Esophagus muscularis mucosa (tissue), 4 donors: ENCODE measurements around the gene SDF4. TPM values are rescaled to one million over a fixed set of nuclear protein-coding genes. Genes with fewer than 3 reads are reported as not detected.

ENCODE experiments used
- DNase-seq: peaks from one replicate; pipeline ENCODE4 v3.0.0-alpha.2; 2017; ENCODE audit errors: extremely low spot score
- H3K27ac ChIP-seq, 4 donors: fragments of 200-600 bp; sonication (generic); replicated peaks in 1 of 4; 1 replicate in 3 of 4; 2 replicates in 1 of 4; pipeline ENCODE4 v1.5.1; 2016 to 2019; ENCODE audit warnings: mild to moderate bottlenecking in 1 of 4
- H3K27me3 ChIP-seq, 4 donors: fragments of 200-600 bp; sonication (generic); one replicate each; pipeline versions ENCODE4 v1.5.1 to v1.6.0; 2016 to 2019
- H3K36me3 ChIP-seq, 4 donors: fragments of 200-600 bp; sonication (generic); one replicate each; pipeline ENCODE4 v1.5.1; 2016 to 2019
- H3K4me1 ChIP-seq, 4 donors: fragments of 200-600 bp; sonication (generic); one replicate each; pipeline ENCODE4 v1.5.1; 2016 to 2019
- H3K4me3 ChIP-seq, 4 donors: fragments of 200-600 bp; sonication (generic); 1 replicate in 2 of 4; 2 replicates in 2 of 4; pipeline ENCODE4 v1.5.1; 2016 to 2019; ENCODE audit warnings: mild to moderate bottlenecking in 4 of 4, moderate library complexity in 1 of 4
- H3K9me3 ChIP-seq, 4 donors: fragments of 200-600 bp; sonication (generic); 1 replicate in 3 of 4; 2 replicates in 1 of 4; pipeline ENCODE4 v1.5.1; 2016 to 2019
- CTCF ChIP-seq, 3 experiments: fragments of 200-600 bp in 2 of 3; fragments of 450-650 bp in 1 of 3; sonication (generic) in 2 of 3; IDR thresholded peaks; one replicate each; pipeline ENCODE4 v1.5.1; 2017 to 2019; ENCODE audit warnings: antibody characterized with exemption in 3 of 3, mild to moderate bottlenecking in 2 of 3, moderate library complexity in 1 of 3
- EP300 ChIP-seq: sonication (generic); formaldehyde crosslinking; IDR thresholded peaks from one replicate; pipeline ENCODE4 v1.6.1; 2017; ENCODE audit warnings: antibody characterized with exemption
- POLR2A ChIP-seq: fragments of 450-650 bp; IDR thresholded peaks from one replicate; pipeline ENCODE4 v1.6.1; 2017; ENCODE audit warnings: antibody characterized with exemption, moderate library complexity, mild to moderate bottlenecking, low read depth
- POLR2AphosphoS5 ChIP-seq, 2 donors: sonication (generic); formaldehyde crosslinking; IDR thresholded peaks; one replicate each; pipeline ENCODE4 v1.6.1; 2017; ENCODE audit warnings: antibody characterized with exemption in 2 of 2
- WGBS: methylation state at CpG from one replicate; pipeline ENCODE4 v1.1.5; 2018; 5-methylcytosine and 5-hydroxymethylcytosine counted together
- intact Hi-C: fragments of 100-400 bp; cut with DNase I; formaldehyde crosslinking; loops from one replicate; pipeline ENCODE4 v1.15.1; 2023
- total RNA-seq, 4 donors: library from RNA; depleted of rRNA; stranded (reverse); fragments of >200 nt; gene quantifications; one replicate each; pipeline versions ENCODE4 v1.1.0 to v1.2.1, GENCODE V29; 2016

SDF4 gene
- total RNA-seq, 4 donors from 2014 or later = 88.5 to 125 (median 107) TPM

- no peaks in the 10 kb centered on the region for H3K9me3 ChIP-seq
- DNase-seq = no peak
- intact Hi-C loops = no loop called here
- TF ChIP-seq CTCF (IDR thresholded peaks at IDR 0.05) (no peak), EP300 (no peak), POLR2AphosphoS5 (IDR thresholded peaks at IDR 0.05) (no peak), POLR2A (no peak)
- 68% methylated on average over 16 of the region's 16 CpGs for WGBS
- H3K27me3 ChIP-seq = no peaks in the 10 kb centered on the region
- H3K4me3 ChIP-seq = no peak overlapping the region
- H3K36me3 ChIP-seq = peaks cover 46 to 100% (median 88%) of the 10 kb centered on the region in 4 donors
- no peak overlapping the region for H3K27ac ChIP-seq
- H3K4me1 ChIP-seq = peaks cover 0 to 23% (median 8%) of the 10 kb centered on the region in 4 donors
Measured at GRCh38 chr1:1260843-1261560, 29.2 kb upstream of the SDF4 start.

GRCh38 chr1:1259951-1260600 lies 28.3 kb upstream of the SDF4 start:
- H3K27ac ChIP-seq = no peak overlapping the region
- intact Hi-C loops = no loop called here
- H3K9me3 ChIP-seq = no peaks in the 10 kb centered on the region
- H3K36me3 ChIP-seq = peaks cover 52 to 100% (median 89%) of the 10 kb centered on the region in 4 donors
- WGBS = 80% methylated on average over 26 of the region's 26 CpGs
- no peak for DNase-seq
- TF ChIP-seq EP300 (no peak), POLR2AphosphoS5 (IDR thresholded peaks at IDR 0.05) (no peak)
- no peaks in the 10 kb centered on the region for H3K27me3 ChIP-seq
- H3K4me3 ChIP-seq = no peak overlapping the region
- peaks cover 0 to 21% (median 7%) of the 10 kb centered on the region in 4 donors for H3K4me1 ChIP-seq

GRCh38 chr1:1259540-1259939 lies 27.7 kb upstream of the SDF4 start:
- peaks cover 0 to 16% (median 6%) of the 10 kb centered on the region in 4 donors for H3K4me1 ChIP-seq
- no peaks in the 10 kb centered on the region for H3K9me3 ChIP-seq
- no peak overlapping the region for H3K4me3 ChIP-seq
- no peak overlapping the region for H3K27ac ChIP-seq
- 92% methylated on average over 17 of the region's 18 CpGs for WGBS
- H3K36me3 ChIP-seq = peaks cover 52 to 100% (median 89%) of the 10 kb centered on the region in 4 donors
- TF ChIP-seq POLR2AphosphoS5 (IDR thresholded peaks at IDR 0.05) = no peak
- no peak for TF ChIP-seq CTCF (IDR thresholded peaks at IDR 0.05)
- no peak for TF ChIP-seq POLR2A
- intact Hi-C loops = no loop called here
- H3K27me3 ChIP-seq = no peaks in the 10 kb centered on the region
- no peak for DNase-seq

GRCh38 chr1:1259119-1259488 lies 27.3 kb upstream of the SDF4 start:
- WGBS = 90% methylated on average over 21 of the region's 22 CpGs
- Histone ChIP-seq H3K4me1 (peaks cover 0 to 15% (median 6%) of the 10 kb centered on the region in 4 donors), H3K36me3 (peaks cover 53 to 100% (median 89%) of the 10 kb centered on the region in 4 donors), H3K27me3 (no peaks in the 10 kb centered on the region), H3K4me3 (no peak overlapping the region), H3K9me3 (no peaks in the 10 kb centered on the region), H3K27ac (no peak overlapping the region)
- intact Hi-C loops = no loop called here
- no peak for TF ChIP-seq EP300
- TF ChIP-seq POLR2A = no peak
- TF ChIP-seq CTCF (IDR thresholded peaks at IDR 0.05) = no peak
- TF ChIP-seq POLR2AphosphoS5 (IDR thresholded peaks at IDR 0.05) = no peak
- DNase-seq = no peak
